ENCODE data around the gene TNS2.

TNS2 gene

GRCh38 chr12:53058674-53059433 is 9.0 kb downstream of the TNS2 start:
- no peak for DNase-seq (ENCODE audit: low read depth, low spot score)

GRCh38 chr12:53059434-53060063 is 9.7 kb downstream of the TNS2 start:
- no peak for DNase-seq (ENCODE audit: low read depth, low spot score)

DNA sequence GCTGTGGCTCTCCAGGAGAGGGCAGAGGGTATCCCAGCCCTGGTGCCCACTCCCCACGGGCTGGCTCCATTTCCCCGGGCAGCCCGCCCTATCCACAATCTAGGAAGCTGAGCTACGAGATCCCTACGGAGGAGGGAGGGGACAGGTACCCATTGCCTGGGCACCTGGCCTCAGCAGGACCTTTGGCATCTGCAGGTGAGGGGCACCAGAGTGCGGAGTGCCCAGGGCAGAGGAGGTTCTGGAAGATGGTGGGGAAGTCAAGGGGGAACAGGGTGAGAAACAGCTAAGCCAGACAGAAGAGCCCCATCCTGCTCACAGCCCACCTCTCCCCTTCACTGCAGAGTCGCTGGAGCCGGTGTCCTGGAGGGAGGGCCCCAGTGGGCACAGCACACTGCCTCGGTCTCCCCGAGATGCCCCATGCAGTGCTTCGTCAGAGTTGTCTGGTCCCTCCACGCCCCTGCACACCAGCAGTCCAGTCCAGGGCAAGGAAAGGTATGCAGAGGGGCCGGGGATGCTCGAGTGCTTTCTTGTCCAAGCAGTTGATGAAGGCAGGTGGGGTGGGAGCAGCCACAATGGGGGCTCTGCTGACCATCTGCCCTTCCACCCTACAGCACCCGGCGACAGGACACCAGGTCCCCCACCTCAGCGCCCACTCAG is 10.3 kb downstream of the TNS2 start:
- no peak for DNase-seq (ENCODE audit: low read depth, low spot score)

GRCh38 chr12:53060721-53061276 is 10.9 kb downstream of the TNS2 start:
- no peak for DNase-seq (ENCODE audit: low read depth, low spot score)

DNA sequence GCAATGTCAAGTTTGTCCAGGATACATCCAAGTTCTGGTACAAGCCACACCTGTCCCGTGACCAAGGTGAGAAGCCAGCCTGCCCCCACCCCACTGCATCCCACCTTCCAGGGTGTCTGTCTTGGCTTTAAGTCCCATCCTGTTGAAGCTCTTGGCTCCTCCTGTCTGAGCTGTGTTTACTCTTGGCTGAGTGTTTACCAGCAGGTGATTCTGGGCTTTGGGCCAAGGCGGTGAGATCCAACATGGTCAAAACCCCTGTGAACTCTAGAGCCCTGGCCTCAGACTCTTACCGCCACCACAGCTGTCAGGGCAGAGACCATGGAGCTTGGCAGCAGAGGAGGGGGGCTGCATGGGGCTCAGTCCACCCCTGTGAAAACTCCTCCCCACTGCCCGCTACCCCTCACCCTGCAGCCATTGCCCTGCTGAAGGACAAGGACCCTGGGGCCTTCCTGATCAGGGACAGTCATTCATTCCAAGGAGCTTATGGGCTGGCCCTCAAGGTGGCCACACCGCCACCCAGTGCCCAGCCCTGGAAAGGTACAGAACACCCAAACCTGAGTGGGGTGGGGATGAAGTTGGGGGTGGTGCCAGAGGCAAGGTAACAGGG is 11.6 kb downstream of the TNS2 start:
- no peak for DNase-seq (ENCODE audit: low read depth, low spot score)

- DNase-seq (ENCODE audit: low read depth, low spot score), result no peak
Measured at GRCh38 chr12:53062011-53062961, 12.4 kb downstream of the TNS2 start.

DNA sequence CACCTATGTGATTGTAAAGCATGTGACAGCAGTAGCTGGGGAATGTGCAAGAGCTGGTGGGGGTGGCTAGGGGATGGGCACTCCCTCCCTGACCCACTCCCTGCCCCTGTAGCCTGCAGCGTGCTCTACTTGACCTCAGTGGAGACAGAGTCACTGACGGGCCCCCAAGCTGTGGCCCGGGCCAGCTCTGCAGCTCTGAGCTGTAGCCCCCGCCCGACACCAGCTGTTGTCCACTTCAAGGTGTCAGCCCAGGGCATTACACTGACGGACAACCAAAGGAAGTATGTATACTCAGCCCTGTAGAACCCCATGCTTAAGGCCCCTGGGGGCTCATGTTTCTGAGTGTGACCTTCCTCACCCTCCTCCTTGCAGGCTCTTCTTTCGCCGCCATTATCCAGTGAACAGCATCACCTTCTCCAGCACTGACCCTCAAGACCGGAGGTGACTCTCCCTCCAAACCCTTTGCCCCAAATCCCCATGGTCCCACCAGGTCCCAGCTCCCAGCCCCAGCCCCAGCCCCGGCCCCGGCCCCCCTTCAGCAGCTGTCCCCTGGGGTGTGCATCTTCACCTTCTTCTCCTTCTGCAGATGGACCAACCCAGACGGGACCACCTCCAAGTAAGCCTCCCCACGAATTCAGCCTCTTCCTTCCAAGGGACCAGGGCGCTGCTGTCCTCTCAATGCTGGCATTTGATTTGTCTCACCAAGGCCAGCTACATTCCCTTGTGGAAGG is 13.3 kb downstream of the TNS2 start:
- DNase-seq (ENCODE audit: low read depth, low spot score), result no peak

DNA sequence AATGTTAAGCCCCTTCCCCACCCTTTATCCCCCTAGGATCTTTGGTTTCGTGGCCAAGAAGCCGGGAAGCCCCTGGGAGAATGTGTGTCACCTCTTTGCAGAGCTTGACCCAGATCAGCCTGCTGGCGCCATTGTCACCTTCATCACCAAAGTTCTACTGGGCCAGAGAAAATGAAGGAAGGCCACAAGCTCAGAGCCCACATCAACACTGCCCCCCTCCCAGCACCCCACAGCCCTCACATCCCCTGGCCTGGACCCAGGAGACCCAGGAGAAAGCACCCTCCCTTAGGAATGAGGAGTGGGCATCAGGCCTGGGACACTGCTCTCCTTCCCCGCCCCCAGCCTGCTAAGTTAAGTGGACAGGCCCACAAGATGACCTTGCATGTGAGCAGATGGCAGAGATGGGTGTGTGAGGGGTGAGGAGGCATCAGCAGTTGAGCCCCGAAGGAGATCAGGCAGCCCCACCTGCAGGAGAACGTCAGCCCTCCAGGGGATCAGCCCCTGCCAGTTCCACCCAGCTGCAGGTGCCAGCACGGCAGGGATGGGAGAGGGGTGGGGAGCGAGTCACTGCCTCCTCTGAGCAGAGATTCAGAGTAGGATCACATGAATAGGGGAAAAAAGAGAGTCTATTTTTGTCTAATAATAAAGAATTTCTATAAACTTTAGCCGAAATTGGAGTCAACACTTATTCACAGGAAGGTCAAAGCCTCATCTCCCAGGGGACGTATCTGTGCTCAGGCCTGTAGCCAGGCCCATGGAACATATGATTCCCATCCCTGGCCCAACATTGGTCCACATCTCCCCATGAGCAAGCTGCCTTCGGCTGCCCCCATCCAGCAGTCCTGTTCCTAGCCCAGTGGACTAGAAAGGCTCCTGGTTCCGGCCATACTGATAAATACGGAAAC is 14.1 kb downstream of the TNS2 start:
- no peak for DNase-seq (ENCODE audit: low read depth, low spot score)

- DNase-seq (ENCODE audit: low read depth, low spot score), result no peak
Measured at GRCh38 chr12:53064613-53065436, 15.0 kb downstream of the TNS2 start.

DNA sequence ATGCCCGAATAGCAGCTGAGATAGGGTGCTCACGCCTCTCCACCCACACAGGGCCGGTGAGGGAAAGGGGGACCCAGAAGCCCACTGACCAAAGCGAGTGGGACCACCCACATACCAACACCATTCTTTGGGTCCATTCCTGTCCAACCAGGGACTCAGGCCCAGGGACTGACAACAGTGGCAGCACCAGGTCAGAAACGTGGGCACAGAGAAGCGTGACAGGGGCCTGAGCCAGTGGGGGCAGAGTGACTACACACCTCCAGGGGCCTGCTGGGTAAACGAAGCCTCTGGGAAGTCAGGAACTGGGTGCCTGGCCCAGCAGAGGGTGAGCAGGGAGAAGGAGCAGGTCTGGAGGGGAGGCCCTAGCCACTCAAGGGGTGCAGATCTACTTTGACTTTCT is 15.6 kb downstream of the TNS2 start:
- no peak for DNase-seq (ENCODE audit: low read depth, low spot score)

DNA sequence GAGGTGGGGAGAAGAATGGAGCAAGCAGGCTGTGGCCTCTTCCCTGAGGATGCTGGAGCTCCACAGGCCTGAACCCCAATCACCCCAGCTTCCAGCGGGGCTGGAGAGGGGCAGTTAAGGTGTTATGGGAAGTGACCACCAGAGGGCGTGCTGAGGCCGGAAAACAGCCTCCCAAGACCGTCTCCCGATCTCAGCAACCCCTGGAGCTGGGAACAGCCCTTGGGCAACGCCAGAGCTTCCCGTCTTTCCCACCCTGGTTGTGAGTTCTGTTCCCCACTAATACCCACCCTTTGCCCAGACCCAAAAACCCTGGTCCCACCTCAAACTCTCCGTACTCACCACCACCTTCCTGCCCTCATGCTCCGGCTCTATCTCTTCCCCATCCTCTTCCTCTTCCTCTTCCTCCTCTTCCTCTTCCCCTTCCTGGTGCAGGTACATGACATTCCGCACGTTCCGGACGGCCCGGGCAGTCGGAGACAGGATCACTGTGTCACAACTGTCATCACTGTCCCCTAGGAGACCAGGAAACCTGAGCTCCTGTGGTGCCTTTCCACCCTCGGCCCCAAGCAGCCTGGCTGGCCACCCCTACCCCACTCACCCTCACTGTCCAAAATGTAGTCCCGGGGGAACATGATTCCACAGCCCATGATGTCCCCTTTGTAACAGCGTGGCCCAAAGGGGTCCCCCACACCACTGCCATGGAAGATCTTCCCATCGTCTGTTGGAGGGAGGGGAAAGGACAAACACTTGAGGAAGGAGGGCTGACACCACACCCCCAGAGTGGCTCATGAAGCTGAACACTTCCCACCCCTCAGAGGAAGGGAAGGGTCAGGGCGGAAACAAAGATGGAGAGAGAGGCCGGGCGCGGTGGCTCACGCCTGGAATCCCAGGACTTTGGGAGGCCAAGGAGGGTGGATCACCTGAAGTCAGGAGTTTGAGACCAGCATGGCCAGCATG is 16.4 kb downstream of the TNS2 start:
- DNase-seq (ENCODE audit: low read depth, low spot score), result no peak

DNA sequence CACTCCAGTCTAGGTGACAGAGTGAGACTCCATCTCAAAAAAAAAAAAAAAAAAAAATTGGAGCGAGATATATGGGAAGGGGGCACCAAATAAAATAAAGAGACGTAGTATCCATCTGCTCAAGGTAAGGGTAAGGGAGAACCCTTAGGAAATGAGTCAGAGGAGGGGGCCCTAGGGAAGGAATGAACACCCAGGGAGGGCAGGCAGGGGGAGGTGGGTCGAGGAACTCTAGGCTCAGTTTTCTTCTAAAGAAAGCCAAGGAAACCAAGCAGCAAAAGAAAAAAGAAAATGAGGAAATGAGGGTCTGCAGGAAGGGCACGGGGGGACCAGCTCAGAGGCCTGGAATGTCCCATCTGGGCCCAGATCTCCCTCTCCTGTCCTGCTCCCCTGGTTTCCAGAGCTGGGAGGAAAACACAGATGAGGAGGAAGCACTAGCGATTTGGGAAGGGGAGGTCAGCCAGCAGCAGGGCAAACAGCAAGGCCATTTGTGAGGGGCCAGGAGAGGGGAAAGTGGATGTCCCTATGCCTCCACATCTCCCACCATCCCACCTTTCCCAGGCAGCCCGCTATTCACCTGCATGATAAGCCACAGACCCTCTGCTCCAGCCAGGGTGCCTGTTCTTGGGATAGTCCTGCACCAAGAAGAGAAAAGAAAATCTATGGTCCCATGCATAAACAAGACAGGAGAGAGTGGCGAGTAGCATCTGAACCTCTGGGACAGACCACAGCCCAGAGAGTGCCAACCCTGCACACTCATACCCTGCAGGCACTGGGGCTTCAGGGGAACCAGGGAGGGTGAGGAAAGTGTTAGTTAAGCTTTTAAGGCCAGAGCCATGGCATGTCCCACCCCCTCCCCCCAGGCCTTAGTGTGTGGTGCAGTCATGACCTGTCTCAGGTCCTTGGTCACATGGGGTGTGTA is 17.5 kb downstream of the TNS2 start:
- no peak for DNase-seq (ENCODE audit: low read depth, low spot score)

DNA sequence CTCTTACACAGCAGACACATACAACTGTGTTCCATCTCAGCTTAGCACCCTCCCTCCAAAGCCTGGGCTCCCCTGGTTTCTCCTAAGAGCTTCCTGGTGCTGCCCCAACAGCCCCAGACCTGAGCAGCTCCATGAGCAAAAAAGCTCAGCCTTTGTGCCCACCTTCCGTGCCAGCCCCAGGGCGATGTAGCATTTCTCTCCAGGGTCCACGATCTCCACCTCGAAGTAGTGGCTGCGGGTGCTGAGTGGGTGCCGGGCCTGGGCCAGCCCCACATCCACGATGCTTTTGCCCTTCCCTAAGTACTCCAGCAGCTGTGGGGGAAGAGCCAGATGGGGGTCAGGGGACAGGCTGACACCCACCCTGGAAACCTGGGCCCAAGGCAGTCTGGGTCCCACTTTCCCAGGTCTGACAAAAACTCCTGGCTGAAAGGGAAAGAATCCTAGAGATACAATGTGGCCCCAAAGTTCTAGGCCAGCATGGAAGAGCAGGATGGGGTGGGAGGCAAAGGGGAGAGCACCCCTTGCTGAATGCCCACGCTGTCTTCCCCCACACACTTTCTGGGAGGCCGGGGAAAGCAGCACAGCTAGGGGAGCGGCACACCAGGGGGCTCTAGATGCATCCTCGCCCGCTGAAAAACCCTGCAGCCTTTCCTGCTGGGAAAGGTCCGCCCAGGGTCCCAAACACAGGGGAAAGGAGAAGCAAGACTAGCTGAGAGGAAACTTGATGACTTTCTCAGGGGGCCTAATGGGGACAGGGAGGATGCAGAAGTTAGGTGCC is 18.3 kb downstream of the TNS2 start:
- DNase-seq (ENCODE audit: low read depth, low spot score), result no peak

- no peak for DNase-seq (ENCODE audit: low read depth, low spot score)
Measured at GRCh38 chr12:53068811-53069585, 19.1 kb downstream of the TNS2 start.
